ENCODE data around the gene TIGD2. TPM values are rescaled to one million over a fixed set of nuclear protein-coding genes. Genes with fewer than 3 reads are reported as not detected.
A peak's percentile ranks its signal among the peaks of the same experiment; 100 is the strongest.

TIGD2 gene
- 10 to 100 TPM in 2 of 5 donors, 1 to 10 TPM in 2, not detected in 1; 2.3 to 11.9 (median 9.5) TPM for total RNA-seq
- polyA plus RNA-seq = 1 to 10 TPM; 2.7 to 3.0 (median 2.9) TPM
- long read RNA-seq, donor 1, transcript TIGD2-201 (1 exons, 2,083 nt) = major isoform, 6 of 10 reads
- long read RNA-seq, donor 1, partial matches to known transcripts = 0 of 10 reads
- long read RNA-seq, donor 1, other reads (novel, unspliced or antisense) = 0 of 10 reads
- long read RNA-seq, donor 2, transcript TIGD2-201 (1 exons, 2,083 nt) = major isoform, 6 of 8 reads
- long read RNA-seq, donor 2, partial matches to known transcripts = 0 of 8 reads
- long read RNA-seq, donor 2, other reads (novel, unspliced or antisense) = 0 of 8 reads
- long read RNA-seq, donor 3, transcript TIGD2-201 (1 exons, 2,083 nt) = major isoform, 7 of 8 reads
- long read RNA-seq, donor 3, partial matches to known transcripts = 0 of 8 reads
- long read RNA-seq, donor 3, other reads (novel, unspliced or antisense) = 0 of 8 reads
- long read RNA-seq, donor 4 = 0 reads
- long read RNA-seq, donor 5, transcript TIGD2-201 (1 exons, 2,083 nt) = major isoform, 10 of 12 reads
- long read RNA-seq, donor 5, partial matches to known transcripts = 0 of 12 reads
- long read RNA-seq, donor 5, other reads (novel, unspliced or antisense) = 0 of 12 reads
- long read RNA-seq, donor 6, transcript TIGD2-201 (1 exons, 2,083 nt) = major isoform, 15 of 19 reads
- long read RNA-seq, donor 6, partial matches to known transcripts = 0 of 19 reads
- long read RNA-seq, donor 6, other reads (novel, unspliced or antisense) = 0 of 19 reads
- long read RNA-seq, donor 7, partial matches to known transcripts = 0 of 3 reads
- long read RNA-seq, donor 7, other reads (novel, unspliced or antisense) = 0 of 3 reads
- long read RNA-seq, donor 8, transcript TIGD2-201 (1 exons, 2,083 nt) = major isoform, 8 of 10 reads
- long read RNA-seq, donor 8, partial matches to known transcripts = 0 of 10 reads
- long read RNA-seq, donor 8, other reads (novel, unspliced or antisense) = 0 of 10 reads
- long read RNA-seq, donor 9, partial matches to known transcripts = 0 of 4 reads
- long read RNA-seq, donor 9, other reads (novel, unspliced or antisense) = 0 of 4 reads
- long read RNA-seq, donor 10, partial matches to known transcripts = 0 of 5 reads
- long read RNA-seq, donor 10, other reads (novel, unspliced or antisense) = 0 of 5 reads

- WGBS, 5 donors = 0 to 1% (median 1%) methylated on average over 17 to 101 of the region's 101 CpGs
- peak within 1 kb of the TSS; percentile 83 to 99 (median 92) for H3K27ac ChIP-seq
- H3K9me3 ChIP-seq = no peaks in the 10 kb centered on the region
- DNase-seq = peak; percentile 91 to 97
- TF ChIP-seq POLR2A (IDR thresholded peaks at IDR 0.05) (peak in 1 of 4 donors; percentile 66), EP300 (IDR thresholded peaks at IDR 0.05) (no peak), CTCF (IDR thresholded peaks at IDR 0.05) (peak in 5 of 7 experiments; percentile 63 to 92 (median 80)), POLR2AphosphoS5 (IDR thresholded peaks at IDR 0.05) (peak; percentile 46 to 94 (median 94))
- H3K27me3 ChIP-seq = no peaks in the 10 kb centered on the region
- intact Hi-C loops (cut with DNase I; ENCODE audit: low total_unique reads) = no loop called here
- peaks cover 13 to 25% (median 21%) of the 10 kb centered on the region in 4 donors for H3K4me1 ChIP-seq
- H3K36me3 ChIP-seq = no peaks in the 10 kb centered on the region
- H3K4me3 ChIP-seq = peak within 1 kb of the TSS; percentile 67 to 87 (median 74)
These were observed at the start of gene TIGD2 for GRCh38 chr4:89110986-89111832. TSS of gene TIGD2 (plus strand) at chr4:89111533. CDS start at chr4:89112975, 1,442 bp downstream.

DNA sequence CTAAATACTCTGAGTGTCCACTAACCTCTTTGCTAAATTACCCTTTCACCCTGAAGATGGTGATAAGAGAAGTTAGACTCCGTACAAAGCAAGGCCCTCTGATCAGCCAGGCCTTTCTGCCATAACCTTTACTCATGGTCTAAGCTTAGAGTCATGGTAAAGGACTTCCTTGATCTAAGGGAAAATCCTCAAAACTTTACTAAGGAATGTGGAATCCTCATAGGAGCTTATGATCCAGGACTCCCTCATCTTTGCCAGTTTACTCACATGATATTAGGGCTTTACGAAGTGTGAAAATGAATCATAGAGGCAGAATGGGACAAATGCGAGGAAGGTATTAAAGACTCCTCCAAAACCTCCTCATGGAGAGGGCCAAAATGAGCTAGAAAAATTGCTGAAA is 46.5 kb upstream of the TIGD2 start:
- DNase-seq = no peak
- no peaks in the 10 kb centered on the region for H3K4me1 ChIP-seq
- H3K27me3 ChIP-seq = no peaks in the 10 kb centered on the region
- TF ChIP-seq CTCF (IDR thresholded peaks at IDR 0.05) = no peak
- no peak for TF ChIP-seq POLR2A (IDR thresholded peaks at IDR 0.05)
- no peak overlapping the region for H3K27ac ChIP-seq
- WGBS, 5 donors = 33 to 92% (median 90%) methylated on average over 3 of the region's 3 CpGs
- H3K4me3 ChIP-seq = no peak overlapping the region
- intact Hi-C loops (cut with DNase I; ENCODE audit: low total_unique reads) = no loop called here
- H3K9me3 ChIP-seq = no peaks in the 10 kb centered on the region
- H3K36me3 ChIP-seq = no peaks in the 10 kb centered on the region

GRCh38 chr4:89067417-89067816 is 43.9 kb upstream of the TIGD2 start:
- Histone ChIP-seq H3K36me3 (no peaks in the 10 kb centered on the region), H3K9me3 (no peaks in the 10 kb centered on the region), H3K27ac (no peak overlapping the region), H3K4me3 (no peak overlapping the region), H3K4me1 (no peaks in the 10 kb centered on the region), H3K27me3 (no peaks in the 10 kb centered on the region)
- TF ChIP-seq CTCF (IDR thresholded peaks at IDR 0.05) = no peak
- TF ChIP-seq POLR2A (IDR thresholded peaks at IDR 0.05) = no peak
- no peak for TF ChIP-seq POLR2AphosphoS5 (IDR thresholded peaks at IDR 0.05)
- TF ChIP-seq EP300 (IDR thresholded peaks at IDR 0.05) = no peak
- no peak for DNase-seq
- intact Hi-C loops (cut with DNase I; ENCODE audit: low total_unique reads) = no loop called here
